Hepatocyte (in vitro differentiated cells): ENCODE data around the gene CSF1R. TPM values are rescaled to one million over a fixed set of nuclear protein-coding genes. Genes with fewer than 3 reads are reported as not detected.

ENCODE experiments used
- DNase-seq: peaks from one replicate; pipeline ENCODE4 v3.0.0-alpha.2; 2016; ENCODE audit warnings: low spot score
- H2AFZ ChIP-seq: fragments of 200-600 bp; sonication (generic); 2 replicates; pipeline ENCODE4 v1.6.0; 2016; ENCODE audit warnings: antibody characterized with exemption, mild to moderate bottlenecking
- H3K27ac ChIP-seq: fragments of 200-600 bp; sonication (generic); 2 replicates; pipeline ENCODE4 v1.5.1; 2016; ENCODE audit warnings: mild to moderate bottlenecking
- H3K27me3 ChIP-seq: fragments of 200-600 bp; sonication (generic); 2 replicates; pipeline ENCODE4 v1.6.1; 2016
- H3K36me3 ChIP-seq: fragments of 200-600 bp; sonication (generic); replicated peaks from 2 replicates; pipeline ENCODE4 v1.5.1; 2016; ENCODE audit warnings: low read depth; ENCODE audit not compliant: insufficient read depth
- H3K4me1 ChIP-seq: fragments of 200-600 bp; sonication (generic); 2 replicates; pipeline ENCODE4 v1.5.1; 2016; ENCODE audit warnings: mild to moderate bottlenecking, moderate library complexity; ENCODE audit not compliant: insufficient read depth
- H3K4me2 ChIP-seq: fragments of 200-600 bp; sonication (generic); 2 replicates; pipeline ENCODE4 v1.6.0; 2016
- H3K4me3 ChIP-seq: fragments of 200-600 bp; sonication (generic); 2 replicates; pipeline ENCODE4 v1.5.1; 2016; ENCODE audit warnings: mild to moderate bottlenecking
- H3K79me2 ChIP-seq: fragments of 200-600 bp; sonication (generic); 2 replicates; pipeline ENCODE4 v1.6.0; 2017; ENCODE audit warnings: mild to moderate bottlenecking
- H3K9me2 ChIP-seq: fragments of 200-600 bp; sonication (generic); replicated peaks from 2 replicates; pipeline ENCODE4 v1.6.0; 2017; ENCODE audit warnings: mild to moderate bottlenecking; ENCODE audit not compliant: insufficient read depth
- H3K9me3 ChIP-seq: fragments of 200-600 bp; sonication (generic); 2 replicates; pipeline ENCODE4 v1.5.1; 2016; ENCODE audit warnings: low read depth, mild to moderate bottlenecking
- H4K20me1 ChIP-seq: fragments of 200-600 bp; sonication (generic); 2 replicates; pipeline ENCODE4 v1.6.0; 2016; ENCODE audit warnings: mild to moderate bottlenecking; ENCODE audit not compliant: insufficient read depth, poor library complexity, severe bottlenecking
- CTCF ChIP-seq: fragments of 200-600 bp; sonication (generic); IDR thresholded peaks from 2 replicates; pipeline ENCODE4 v1.5.1; 2016; ENCODE audit warnings: antibody characterized with exemption, mild to moderate bottlenecking; ENCODE audit not compliant: poor library complexity
- EZH2 ChIP-seq: fragments of 200-600 bp; sonication (generic); IDR thresholded peaks from 2 replicates; pipeline ENCODE4 v1.6.1; 2016; ENCODE audit warnings: antibody characterized with exemption, mild to moderate bottlenecking, borderline replicate concordance
- EZH2phosphoT487 ChIP-seq: fragments of 200-600 bp; sonication (generic); IDR thresholded peaks from one replicate; pipeline ENCODE4 v1.6.1; 2018; ENCODE audit warnings: antibody characterized with exemption, mild to moderate bottlenecking, low read depth, moderate library complexity; ENCODE audit not compliant: unreplicated experiment, severe bottlenecking
- WGBS: methylation state at CpG from one replicate; pipeline ENCODE4 v1.1.6; 2016; ENCODE audit warnings: low lambda C conversion rate; ENCODE audit errors: missing lambda C conversion rate; 5-methylcytosine and 5-hydroxymethylcytosine counted together
- polyA plus RNA-seq: library from polyadenylated mRNA; unstranded; fragments of >200 nt; fragmentation: Nextera tagmentation; extraction: Ambion mirVana; gene quantifications from 2 replicates; pipeline ENCODE4 v1.2.1, GENCODE V29; 2016
- total RNA-seq: library from RNA; depleted of rRNA; stranded (reverse); fragments of >200 nt; gene quantifications from 2 replicates; pipeline ENCODE4 v1.2.3, GENCODE V29; 2014

Gene CSF1R
- total and polyA plus RNA-seq, 2 experiments from 2014 or later: 3.6 to 4.7 TPM

- Histone ChIP-seq H4K20me1 (no peaks in the 10 kb centered on the region), H3K79me2 (no peaks in the 10 kb centered on the region), H3K4me1 (peaks cover 5% of the 10 kb centered on the region), H3K4me2 (no peak overlapping the region), H3K36me3 (no peaks in the 10 kb centered on the region), H3K27ac (no peak overlapping the region), H3K9me3 (no peaks in the 10 kb centered on the region), H3K27me3 (no peaks in the 10 kb centered on the region), H3K4me3 (no peak overlapping the region), H2AFZ (no peak overlapping the region), H3K9me2 (no peaks in the 10 kb centered on the region)
- TF ChIP-seq EZH2phosphoT487 (no peak), EZH2 (no peak), CTCF (no peak)
- DNase-seq: no peak
- WGBS: 95% methylated on average over 2 of the region's 2 CpGs
These were observed 28.8 kb downstream of the CSF1R start for GRCh38 chr5:150057511-150057910.

- H3K9me3 ChIP-seq: no peaks in the 10 kb centered on the region
- H3K4me1 ChIP-seq: peaks cover under 1% of the 10 kb centered on the region
- H3K27ac ChIP-seq: no peak overlapping the region
- H3K9me2 ChIP-seq: no peaks in the 10 kb centered on the region
- H3K36me3 ChIP-seq: no peaks in the 10 kb centered on the region
- no peak overlapping the region for H3K4me3 ChIP-seq
- no peak overlapping the region for H3K4me2 ChIP-seq
- no peaks in the 10 kb centered on the region for H3K79me2 ChIP-seq
- WGBS: 89% methylated on average over 8 of the region's 8 CpGs
- H2AFZ ChIP-seq: no peak overlapping the region
- TF ChIP-seq EZH2 (no peak), CTCF (no peak), EZH2phosphoT487 (no peak)
- H3K27me3 ChIP-seq: no peaks in the 10 kb centered on the region
- H4K20me1 ChIP-seq: no peaks in the 10 kb centered on the region
- no peak for DNase-seq
These were observed 29.3 kb downstream of the CSF1R start for GRCh38 chr5:150057052-150057451.

- Histone ChIP-seq H3K27ac (no peak overlapping the region), H3K36me3 (no peaks in the 10 kb centered on the region), H3K4me2 (no peak overlapping the region), H3K27me3 (no peaks in the 10 kb centered on the region), H3K4me3 (no peak overlapping the region), H2AFZ (no peak overlapping the region), H3K79me2 (no peaks in the 10 kb centered on the region), H3K9me2 (no peaks in the 10 kb centered on the region), H3K9me3 (no peaks in the 10 kb centered on the region), H4K20me1 (no peaks in the 10 kb centered on the region), H3K4me1 (no peaks in the 10 kb centered on the region)
- 96% methylated on average over 9 of the region's 9 CpGs for WGBS
- TF ChIP-seq EZH2: no peak
- no peak for TF ChIP-seq CTCF
- TF ChIP-seq EZH2phosphoT487: no peak
- no peak for DNase-seq
These were observed 30.3 kb downstream of the CSF1R start for GRCh38 chr5:150056075-150056443.
